GM18909 (cell line): ENCODE measurements around the gene ERBB4.

Source experiments
- ATAC-seq: cut with Tn5 transposase; IDR thresholded peaks from one replicate; pipeline ENCODE4 v1.9.1; 2021; ENCODE audit warnings: mild to moderate bottlenecking; ENCODE audit not compliant: unreplicated experiment, poor library complexity

ERBB4 gene

GRCh38 chr2:211881449-211881848 is 657.2 kb downstream of the ERBB4 start:
- no peak for ATAC-seq

GRCh38 chr2:211879323-211879722 is 659.3 kb downstream of the ERBB4 start:
- no peak for ATAC-seq

- ATAC-seq = no peak
Observed at GRCh38 chr2:211877061-211877460, 661.5 kb downstream of the ERBB4 start.

- no peak for ATAC-seq
Observed at GRCh38 chr2:211875488-211875887, 663.1 kb downstream of the ERBB4 start.

- ATAC-seq = no peak
Observed at GRCh38 chr2:211868996-211869533, 669.5 kb downstream of the ERBB4 start.

- ATAC-seq = peak; percentile 91
Observed at GRCh38 chr2:211867845-211868451, 670.7 kb downstream of the ERBB4 start.

GRCh38 chr2:211864328-211864727 is 674.3 kb downstream of the ERBB4 start:
- no peak for ATAC-seq

- ATAC-seq = no peak
Observed at GRCh38 chr2:211860224-211860623, 678.4 kb downstream of the ERBB4 start.

- ATAC-seq = no peak
Observed at GRCh38 chr2:211854832-211855231, 683.8 kb downstream of the ERBB4 start.

- no peak for ATAC-seq
Observed at GRCh38 chr2:211846714-211847113, 691.9 kb downstream of the ERBB4 start.

- ATAC-seq = no peak
Observed at GRCh38 chr2:211846036-211846400, 692.6 kb downstream of the ERBB4 start.

GRCh38 chr2:211845338-211846035 is 693.1 kb downstream of the ERBB4 start:
- no peak for ATAC-seq

GRCh38 chr2:211837706-211838105 is 700.9 kb downstream of the ERBB4 start:
- no peak for ATAC-seq

GRCh38 chr2:211837206-211837605 is 701.4 kb downstream of the ERBB4 start:
- no peak for ATAC-seq

GRCh38 chr2:211836409-211836808 is 702.2 kb downstream of the ERBB4 start:
- no peak for ATAC-seq

GRCh38 chr2:211835695-211836094 is 702.9 kb downstream of the ERBB4 start:
- no peak for ATAC-seq

- no peak for ATAC-seq
Observed at GRCh38 chr2:211833582-211834279, 704.9 kb downstream of the ERBB4 start.

- ATAC-seq = no peak
Observed at GRCh38 chr2:211829725-211830124, 708.9 kb downstream of the ERBB4 start.

- no peak for ATAC-seq
Observed at GRCh38 chr2:211823886-211824479, 714.6 kb downstream of the ERBB4 start.

- ATAC-seq = no peak
Observed at GRCh38 chr2:211822686-211823335, 715.8 kb downstream of the ERBB4 start.
